Gastroesophageal sphincter (tissue), 4 donors: ENCODE data around the gene GMDS. TPM values are rescaled to one million over a fixed set of nuclear protein-coding genes. Genes with fewer than 3 reads are reported as not detected.

Experiments
- ATAC-seq: fragments of 150-250 bp; one replicate; pipeline ENCODE4 v1.9.1; 2016; ENCODE audit warnings: mild to moderate bottlenecking, moderate library complexity
- H3K27ac ChIP-seq, 4 donors: fragments of 200-600 bp; sonication (generic) in 3 of 4; 1 replicate in 3 of 4; 2 replicates in 1 of 4; pipeline ENCODE4 v1.5.1; 2016 to 2019
- H3K27me3 ChIP-seq: fragments of 200-600 bp; sonication (generic); one replicate; pipeline ENCODE4 v1.5.1; 2019
- H3K36me3 ChIP-seq, 2 donors: fragments of 200-600 bp; sonication (generic); one replicate each; pipeline ENCODE4 v1.5.1; 2019; ENCODE audit warnings: control low read depth in 1 of 2
- H3K4me1 ChIP-seq, 3 donors: fragments of 200-600 bp; sonication (generic); 1 replicate in 2 of 3; 2 replicates in 1 of 3; pipeline ENCODE4 v1.5.1; 2016 to 2019; ENCODE audit warnings: control low read depth in 2 of 3
- H3K4me3 ChIP-seq, 2 donors: fragments of 200-600 bp; sonication (generic); one replicate each; pipeline ENCODE4 v1.5.1; 2019; ENCODE audit warnings: mild to moderate bottlenecking in 1 of 2, moderate library complexity in 1 of 2
- H3K9me3 ChIP-seq, 3 donors: fragments of 200-600 bp; sonication (generic); one replicate each; pipeline ENCODE4 v1.5.1; 2017 to 2019; ENCODE audit warnings: control low read depth in 2 of 3
- EP300 ChIP-seq: sonication (generic); formaldehyde crosslinking; IDR thresholded peaks from one replicate; pipeline ENCODE4 v1.6.1; 2017; ENCODE audit warnings: antibody characterized with exemption, mild to moderate bottlenecking
- POLR2A ChIP-seq, 2 donors: fragments of 450-650 bp; IDR thresholded peaks; one replicate each; pipeline ENCODE4 v1.6.1; 2017; ENCODE audit warnings: antibody characterized with exemption in 2 of 2, mild to moderate bottlenecking in 2 of 2, moderate library complexity in 1 of 2
- POLR2AphosphoS5 ChIP-seq: sonication (generic); formaldehyde crosslinking; IDR thresholded peaks from one replicate; pipeline ENCODE4 v1.6.1; 2017; ENCODE audit warnings: antibody characterized with exemption
- WGBS, 2 donors: methylation state at CpG; one replicate each; pipeline ENCODE4 v1.1.5; 2018; ENCODE audit warnings: low coverage in 1 of 2; 5-methylcytosine and 5-hydroxymethylcytosine counted together
- total RNA-seq, 4 donors: library from RNA; depleted of rRNA; stranded (reverse); fragments of >200 nt; gene quantifications; one replicate each; pipeline ENCODE4 v1.1.0, GENCODE V29; 2016
- TF ChIP-seq, protein P1 (sequence below), 4 experiments: fragments of 200-600 bp in 2 of 4; fragments of 450-650 bp in 2 of 4; sonication (generic) in 1 of 4; IDR thresholded peaks; one replicate each; pipeline ENCODE4 v1.5.1; 2017 to 2019; ENCODE audit warnings: antibody characterized with exemption in 4 of 4, mild to moderate bottlenecking in 2 of 4, moderate library complexity in 2 of 4

The GMDS gene
- total RNA-seq, 4 donors from 2014 or later = 5.0 to 14.7 (median 6.4) TPM

DNA sequence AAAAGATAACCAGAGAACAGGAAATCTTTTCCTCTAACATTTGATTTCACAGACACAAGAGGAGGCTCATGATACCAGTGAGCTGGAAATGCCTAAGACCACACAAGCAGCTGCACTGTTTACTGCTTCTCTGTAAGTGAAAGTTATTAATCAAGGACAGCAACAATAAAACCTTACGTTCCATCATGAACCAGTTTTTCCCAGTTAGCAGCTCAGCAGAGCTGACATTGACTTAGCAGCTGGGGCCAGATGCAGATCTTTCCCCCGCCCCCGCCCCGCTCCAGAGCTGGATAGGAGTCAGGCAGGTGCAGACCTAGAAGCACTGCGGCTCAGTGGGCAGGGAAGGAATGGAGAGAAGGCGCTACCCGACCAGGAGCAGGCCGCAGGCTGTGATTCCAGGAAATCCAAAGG is 275.2 kb downstream of the GMDS start:
- TF ChIP-seq, protein P1, sequence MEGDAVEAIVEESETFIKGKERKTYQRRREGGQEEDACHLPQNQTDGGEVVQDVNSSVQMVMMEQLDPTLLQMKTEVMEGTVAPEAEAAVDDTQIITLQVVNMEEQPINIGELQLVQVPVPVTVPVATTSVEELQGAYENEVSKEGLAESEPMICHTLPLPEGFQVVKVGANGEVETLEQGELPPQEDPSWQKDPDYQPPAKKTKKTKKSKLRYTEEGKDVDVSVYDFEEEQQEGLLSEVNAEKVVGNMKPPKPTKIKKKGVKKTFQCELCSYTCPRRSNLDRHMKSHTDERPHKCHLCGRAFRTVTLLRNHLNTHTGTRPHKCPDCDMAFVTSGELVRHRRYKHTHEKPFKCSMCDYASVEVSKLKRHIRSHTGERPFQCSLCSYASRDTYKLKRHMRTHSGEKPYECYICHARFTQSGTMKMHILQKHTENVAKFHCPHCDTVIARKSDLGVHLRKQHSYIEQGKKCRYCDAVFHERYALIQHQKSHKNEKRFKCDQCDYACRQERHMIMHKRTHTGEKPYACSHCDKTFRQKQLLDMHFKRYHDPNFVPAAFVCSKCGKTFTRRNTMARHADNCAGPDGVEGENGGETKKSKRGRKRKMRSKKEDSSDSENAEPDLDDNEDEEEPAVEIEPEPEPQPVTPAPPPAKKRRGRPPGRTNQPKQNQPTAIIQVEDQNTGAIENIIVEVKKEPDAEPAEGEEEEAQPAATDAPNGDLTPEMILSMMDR (IDR thresholded peaks at IDR 0.05) = no peak
- TF ChIP-seq POLR2A (IDR thresholded peaks at IDR 0.05) (no peak), POLR2AphosphoS5 (no peak), EP300 (no peak)
- H3K27me3 ChIP-seq = no peaks in the 10 kb centered on the region
- WGBS, 2 donors = 17 to 60% methylated on average over 1 of the region's 8 CpGs
- no peak for ATAC-seq
- no peak overlapping the region for H3K27ac ChIP-seq
- H3K9me3 ChIP-seq = no peaks in the 10 kb centered on the region
- H3K4me3 ChIP-seq = no peak overlapping the region
- no peaks in the 10 kb centered on the region for H3K36me3 ChIP-seq
- H3K4me1 ChIP-seq = no peaks in the 10 kb centered on the region

DNA sequence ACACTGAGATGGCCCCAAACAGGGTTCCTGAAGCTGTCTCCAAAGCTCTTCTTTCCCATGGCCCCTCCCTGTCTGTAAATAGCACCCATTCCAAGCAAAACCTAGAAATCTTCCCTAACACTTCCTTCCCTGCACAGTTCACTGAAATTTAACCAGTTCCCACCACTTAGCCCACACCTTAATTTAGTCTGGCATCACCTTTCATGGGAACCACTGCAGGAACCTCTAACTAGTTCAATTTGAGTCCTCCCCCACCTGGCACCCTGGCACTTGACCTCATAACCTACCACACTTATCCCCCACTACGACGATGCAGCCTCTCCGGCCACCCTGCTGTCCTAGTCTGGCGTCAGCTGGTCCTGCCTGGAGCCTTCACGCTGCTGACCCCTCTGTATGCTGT is 278.7 kb downstream of the GMDS start:
- ATAC-seq = no peak
- Histone ChIP-seq H3K27ac (no peak overlapping the region), H3K4me3 (no peak overlapping the region), H3K36me3 (no peaks in the 10 kb centered on the region), H3K27me3 (no peaks in the 10 kb centered on the region), H3K4me1 (no peaks in the 10 kb centered on the region), H3K9me3 (no peaks in the 10 kb centered on the region)
- WGBS, 2 donors = 90 to 98% methylated on average over 5 of the region's 5 CpGs
- TF ChIP-seq POLR2A (IDR thresholded peaks at IDR 0.05) (no peak), POLR2AphosphoS5 (no peak), EP300 (no peak)
- TF ChIP-seq, protein P1 (IDR thresholded peaks at IDR 0.05) = no peak

DNA sequence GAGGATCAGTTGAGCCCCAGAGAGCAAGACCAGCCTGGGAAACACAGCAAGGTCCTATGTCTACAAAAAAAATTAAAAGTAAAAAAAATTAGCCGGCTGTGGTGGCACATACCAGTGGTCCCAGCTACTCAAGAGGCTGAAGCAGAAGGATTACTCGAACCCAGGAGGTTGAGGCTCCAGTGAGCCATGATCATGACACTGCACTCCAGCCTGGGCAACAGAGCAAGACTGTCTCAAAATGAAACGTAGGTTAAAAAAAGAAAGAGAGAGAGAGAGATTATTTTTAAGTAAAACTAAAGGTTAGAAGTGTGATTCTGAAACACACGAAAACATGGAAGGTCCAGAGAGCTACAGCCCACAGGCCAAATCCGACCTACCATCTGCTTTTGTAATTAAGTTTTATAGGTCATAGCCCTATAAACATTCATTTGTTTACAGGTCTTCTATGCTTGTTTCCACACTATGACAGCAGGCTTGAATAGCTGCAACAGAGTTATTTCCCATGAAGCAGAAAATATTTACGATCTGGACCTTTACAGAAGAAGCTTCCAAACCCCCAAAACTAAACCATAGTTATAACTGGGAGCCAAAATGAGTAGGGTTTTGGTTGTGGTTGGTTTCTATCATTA is 279.7 kb downstream of the GMDS start:
- Histone ChIP-seq H3K4me1 (no peaks in the 10 kb centered on the region), H3K27me3 (no peaks in the 10 kb centered on the region), H3K9me3 (no peaks in the 10 kb centered on the region), H3K36me3 (no peaks in the 10 kb centered on the region), H3K4me3 (no peak overlapping the region), H3K27ac (no peak overlapping the region)
- 79 to 82% methylated on average over 6 of the region's 6 CpGs for WGBS, 2 donors
- no peak for ATAC-seq
- TF ChIP-seq, protein P1 (IDR thresholded peaks at IDR 0.05) = no peak
- TF ChIP-seq EP300 (no peak), POLR2AphosphoS5 (no peak), POLR2A (IDR thresholded peaks at IDR 0.05) (no peak)

GRCh38 chr6:1963596-1963995 is 281.8 kb downstream of the GMDS start:
- H3K9me3 ChIP-seq = no peaks in the 10 kb centered on the region
- 80 to 100% methylated on average over 1 of the region's 2 CpGs for WGBS, 2 donors

DNA sequence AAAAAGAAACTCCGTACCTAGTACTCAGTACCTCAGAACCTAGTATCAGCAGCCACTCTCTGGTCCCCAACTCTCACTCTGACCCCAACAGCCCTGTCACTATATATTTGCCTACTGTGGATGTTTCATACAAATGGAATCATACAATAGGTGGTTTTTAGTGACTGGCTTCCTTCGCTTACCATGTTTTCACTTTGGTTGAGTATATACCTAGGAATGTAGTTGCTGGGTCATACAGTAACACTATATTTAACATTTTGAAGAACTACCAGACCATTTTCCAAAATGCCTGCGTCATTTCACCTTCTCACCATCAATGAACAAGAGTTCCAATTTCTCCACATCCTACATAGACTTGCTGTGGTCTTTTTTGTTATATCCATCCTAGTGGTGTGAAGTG is 283.2 kb downstream of the GMDS start:
- Histone ChIP-seq H3K27ac (no peak overlapping the region), H3K4me1 (no peaks in the 10 kb centered on the region), H3K9me3 (no peaks in the 10 kb centered on the region), H3K27me3 (no peaks in the 10 kb centered on the region), H3K4me3 (no peak overlapping the region), H3K36me3 (peaks cover 0 to 4% of the 10 kb centered on the region in 2 donors)
- 96 to 100% methylated on average over 3 of the region's 3 CpGs for WGBS, 2 donors
- TF ChIP-seq POLR2A (IDR thresholded peaks at IDR 0.05) (no peak), POLR2AphosphoS5 (no peak), EP300 (no peak)
- TF ChIP-seq, protein P1 (IDR thresholded peaks at IDR 0.05) = no peak
- no peak for ATAC-seq

More at GRCh38 chr6:1963596-1963995, 281.8 kb downstream of the GMDS start:
- TF ChIP-seq POLR2AphosphoS5 (no peak), POLR2A (IDR thresholded peaks at IDR 0.05) (no peak), EP300 (no peak)
- TF ChIP-seq, protein P1 (IDR thresholded peaks at IDR 0.05) = no peak
- Histone ChIP-seq H3K27me3 (no peaks in the 10 kb centered on the region), H3K36me3 (peaks cover 0 to 4% of the 10 kb centered on the region in 2 donors), H3K4me3 (no peak overlapping the region), H3K4me1 (no peaks in the 10 kb centered on the region), H3K27ac (no peak overlapping the region)
- ATAC-seq = no peak
